A549 (cell line): ENCODE measurements around the gene CIBAR2.

Experiments
- CTCF ChIP-seq: fragments of >200 bp; sonication (Bioruptor Twin); formaldehyde crosslinking; IDR thresholded peaks from 3 replicates; pipeline ENCODE4 v1.5.1; 2016
- EHMT2 ChIP-seq: fragments of 200-600 bp; sonication (generic); IDR thresholded peaks from 2 replicates; pipeline ENCODE4 v1.6.1; 2016; ENCODE audit warnings: antibody characterized with exemption, low read depth, mild to moderate bottlenecking, moderate library complexity
- ELK1 ChIP-seq: fragments of 150-350 bp; IDR thresholded peaks from 2 replicates; pipeline ENCODE4 v1.6.1; 2014; ENCODE audit warnings: low read depth, mild to moderate bottlenecking, low read length
- GATA3 ChIP-seq: IDR thresholded peaks from 2 replicates; pipeline ENCODE4 v1.6.1; 2012; ENCODE audit warnings: borderline replicate concordance
- HMGXB4 ChIP-seq: fragments of 250-450 bp; sonication (Bioruptor Pico); IDR thresholded peaks from 2 replicates; pipeline ENCODE4 v1.5.0; 2021; ENCODE audit warnings: mild to moderate bottlenecking, moderate library complexity, borderline replicate concordance
- JUN ChIP-seq, 2 experiments: fragments of >200 bp; sonication (Bioruptor Twin); formaldehyde crosslinking; IDR thresholded peaks; 2 replicates in 1 of 2; 3 replicates in 1 of 2; pipeline ENCODE4 v1.6.1; 2016 to 2017
- MAX ChIP-seq: IDR thresholded peaks from 2 replicates; pipeline ENCODE4 v1.6.1; 2012
- POLR2A ChIP-seq: IDR thresholded peaks from 2 replicates; pipeline ENCODE4 v1.6.1; 2012; ENCODE audit warnings: mild to moderate bottlenecking, low read length
- RAD21 ChIP-seq, 2 experiments: fragments of >200 bp in 1 of 2; sonication (Bioruptor Twin) in 1 of 2; formaldehyde crosslinking in 1 of 2; IDR thresholded peaks in 1 of 2; conservative IDR thresholded peaks in 1 of 2; 2 replicates in 1 of 2; 3 replicates in 1 of 2; pipeline ENCODE4 v1.6.1; 2012 to 2018; ENCODE audit warnings: inconsistent platforms in 1 of 2
- SMC3 ChIP-seq: fragments of >200 bp; sonication (Bioruptor Twin); formaldehyde crosslinking; IDR thresholded peaks from 3 replicates; pipeline ENCODE4 v1.6.1; 2018; ENCODE audit warnings: inconsistent platforms
- TP53 ChIP-seq: fragments of 250-450 bp; sonication (Bioruptor Pico); IDR thresholded peaks from 2 replicates; pipeline ENCODE4 v1.5.0; 2021; ENCODE audit warnings: mild to moderate bottlenecking, moderate library complexity

- TF ChIP-seq EHMT2: no peak
- TF ChIP-seq CTCF: no peak
- TF ChIP-seq POLR2A: no peak
- TF ChIP-seq TP53 (CRISPR knock-in tag): no peak
- TF ChIP-seq ELK1: no peak
- TF ChIP-seq GATA3: no peak
- TF ChIP-seq HMGXB4 (CRISPR knock-in tag): no peak
- TF ChIP-seq JUN (IDR thresholded peaks at IDR 0.05): no peak
- no peak for TF ChIP-seq RAD21 (conservative IDR thresholded peaks at IDR 0.05 in 1 of 2, IDR thresholded peaks at IDR 0.05 in 1 of 2)
- TF ChIP-seq SMC3: no peak
- no peak for TF ChIP-seq MAX
Observed at GRCh38 chr16:85132456-85133289, 20.4 kb upstream of the CIBAR2 start.
